Thyroid gland (tissue), 4 donors: Measurements from ENCODE around the gene AQR. TPM values are rescaled to one million over a fixed set of nuclear protein-coding genes. Genes with fewer than 3 reads are reported as not detected.

Source experiments
- DNase-seq, 2 donors: peaks; one replicate each; pipeline ENCODE4 v3.0.0-alpha.2; 2019
- H3K27ac ChIP-seq, 3 donors: fragments of 200-600 bp; sonication (generic); 1 replicate in 2 of 3; 2 replicates in 1 of 3; pipeline ENCODE4 v1.5.1; 2016 to 2019; ENCODE audit warnings: mild to moderate bottlenecking in 1 of 3, moderate library complexity in 1 of 3
- H3K27me3 ChIP-seq: fragments of 200-600 bp; sonication (generic); one replicate; pipeline ENCODE4 v1.5.1; 2019
- H3K36me3 ChIP-seq, 2 donors: fragments of 200-600 bp; sonication (generic); one replicate each; pipeline ENCODE4 v1.5.1; 2016 to 2019
- H3K4me1 ChIP-seq, 2 donors: fragments of 200-600 bp; sonication (generic); one replicate each; pipeline ENCODE4 v1.5.1; 2017 to 2019
- H3K4me3 ChIP-seq, 3 donors: fragments of 200-600 bp; sonication (generic); replicated peaks in 1 of 3; 1 replicate in 2 of 3; 2 replicates in 1 of 3; pipeline ENCODE4 v1.5.1; 2016; ENCODE audit warnings: mild to moderate bottlenecking in 1 of 3
- H3K9me3 ChIP-seq: fragments of 200-600 bp; sonication (generic); one replicate; pipeline ENCODE4 v1.5.1; 2017
- POLR2A ChIP-seq, 2 donors: fragments of 450-650 bp; IDR thresholded peaks; one replicate each; pipeline ENCODE4 v1.6.1; 2017; ENCODE audit warnings: antibody characterized with exemption in 2 of 2, mild to moderate bottlenecking in 2 of 2, moderate library complexity in 1 of 2
- WGBS, 2 donors: methylation state at CpG; one replicate each; pipeline ENCODE4 v1.1.5; 2017; 5-methylcytosine and 5-hydroxymethylcytosine counted together
- intact Hi-C: fragments of 100-400 bp; cut with DNase I; formaldehyde crosslinking; loops from one replicate; pipeline ENCODE4 v1.15.1; 2023
- total RNA-seq, 4 donors: library from RNA; depleted of rRNA; stranded (reverse); fragments of >200 nt; gene quantifications; one replicate each; pipeline ENCODE4 v1.2.3, GENCODE V29; 2016
- TF ChIP-seq, protein P1 (sequence below), 6 experiments: fragments of 200-600 bp in 3 of 6; fragments of 450-650 bp in 3 of 6; sonication (generic) in 3 of 6; IDR thresholded peaks; one replicate each; pipeline ENCODE4 v1.5.1; 2016 to 2019; ENCODE audit warnings: antibody characterized with exemption in 6 of 6, mild to moderate bottlenecking in 2 of 6, inconsistent platforms in 1 of 6, moderate library complexity in 1 of 6

The AQR gene
- total RNA-seq, 4 donors from 2014 or later = 27.9 to 40.3 (median 37.8) TPM

DNA sequence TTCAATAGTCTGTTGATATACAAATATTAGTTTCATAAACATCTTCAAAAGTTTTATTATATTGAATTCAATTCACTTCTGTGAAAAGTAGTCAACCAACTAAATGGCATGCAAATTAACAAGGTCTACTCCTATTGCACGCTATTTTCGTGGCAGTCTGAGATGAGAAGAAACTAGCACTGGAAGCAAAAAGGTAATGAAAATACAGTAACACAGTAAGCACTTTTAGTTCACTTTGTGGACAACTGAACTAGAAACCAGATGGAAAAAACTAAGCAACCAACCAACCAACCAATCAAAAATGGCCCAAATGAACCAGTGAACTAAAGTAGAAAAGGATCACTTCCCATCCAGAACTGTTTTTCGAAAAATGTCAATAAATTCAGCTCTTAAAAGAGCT is 118.5 kb downstream of the AQR start:
- TF ChIP-seq POLR2A (IDR thresholded peaks at IDR 0.05) = no peak
- TF ChIP-seq, protein P1, sequence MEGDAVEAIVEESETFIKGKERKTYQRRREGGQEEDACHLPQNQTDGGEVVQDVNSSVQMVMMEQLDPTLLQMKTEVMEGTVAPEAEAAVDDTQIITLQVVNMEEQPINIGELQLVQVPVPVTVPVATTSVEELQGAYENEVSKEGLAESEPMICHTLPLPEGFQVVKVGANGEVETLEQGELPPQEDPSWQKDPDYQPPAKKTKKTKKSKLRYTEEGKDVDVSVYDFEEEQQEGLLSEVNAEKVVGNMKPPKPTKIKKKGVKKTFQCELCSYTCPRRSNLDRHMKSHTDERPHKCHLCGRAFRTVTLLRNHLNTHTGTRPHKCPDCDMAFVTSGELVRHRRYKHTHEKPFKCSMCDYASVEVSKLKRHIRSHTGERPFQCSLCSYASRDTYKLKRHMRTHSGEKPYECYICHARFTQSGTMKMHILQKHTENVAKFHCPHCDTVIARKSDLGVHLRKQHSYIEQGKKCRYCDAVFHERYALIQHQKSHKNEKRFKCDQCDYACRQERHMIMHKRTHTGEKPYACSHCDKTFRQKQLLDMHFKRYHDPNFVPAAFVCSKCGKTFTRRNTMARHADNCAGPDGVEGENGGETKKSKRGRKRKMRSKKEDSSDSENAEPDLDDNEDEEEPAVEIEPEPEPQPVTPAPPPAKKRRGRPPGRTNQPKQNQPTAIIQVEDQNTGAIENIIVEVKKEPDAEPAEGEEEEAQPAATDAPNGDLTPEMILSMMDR (IDR thresholded peaks at IDR 0.05) = no peak
- DNase-seq = no peak
- 93 to 96% methylated on average over 3 of the region's 3 CpGs for WGBS, 2 donors
- no peaks in the 10 kb centered on the region for H3K27me3 ChIP-seq
- H3K36me3 ChIP-seq = peaks cover 2 to 3% of the 10 kb centered on the region in 2 donors
- no peak overlapping the region for H3K27ac ChIP-seq
- H3K4me3 ChIP-seq = no peak overlapping the region
- intact Hi-C loops = no loop called here
- H3K9me3 ChIP-seq = no peaks in the 10 kb centered on the region
- peaks cover 13 to 25% of the 10 kb centered on the region in 2 donors for H3K4me1 ChIP-seq

DNA sequence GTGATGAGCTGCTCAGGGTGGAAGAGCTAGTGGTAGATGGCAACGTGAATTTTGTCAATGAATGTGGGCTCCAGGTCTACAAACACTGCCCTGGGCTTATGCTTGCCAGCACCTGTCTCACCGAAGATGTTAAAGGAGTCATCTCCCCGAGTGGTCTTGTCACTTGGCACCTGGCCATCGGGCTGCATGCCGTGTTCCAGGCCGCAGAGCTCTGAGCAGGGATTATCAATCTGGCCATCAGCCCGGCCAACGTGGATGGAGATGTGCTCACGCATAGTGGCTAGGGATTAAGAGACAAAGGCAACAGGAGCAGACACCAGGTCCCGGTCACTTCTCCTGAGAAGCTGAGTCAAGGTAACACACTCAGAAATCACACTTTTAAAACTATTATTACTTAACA is 119.4 kb downstream of the AQR start:
- no peaks in the 10 kb centered on the region for H3K36me3 ChIP-seq
- WGBS, 2 donors = 75 to 78% methylated on average over 7 to 10 of the region's 10 CpGs
- DNase-seq = no peak
- H3K27ac ChIP-seq = no peak overlapping the region
- TF ChIP-seq, protein P1 (IDR thresholded peaks at IDR 0.05) = no peak
- no peak for TF ChIP-seq POLR2A (IDR thresholded peaks at IDR 0.05)
- peaks cover 13 to 20% of the 10 kb centered on the region in 2 donors for H3K4me1 ChIP-seq
- H3K9me3 ChIP-seq = no peaks in the 10 kb centered on the region
- intact Hi-C loops = no loop called here
- no peaks in the 10 kb centered on the region for H3K27me3 ChIP-seq
- no peak overlapping the region for H3K4me3 ChIP-seq

DNA sequence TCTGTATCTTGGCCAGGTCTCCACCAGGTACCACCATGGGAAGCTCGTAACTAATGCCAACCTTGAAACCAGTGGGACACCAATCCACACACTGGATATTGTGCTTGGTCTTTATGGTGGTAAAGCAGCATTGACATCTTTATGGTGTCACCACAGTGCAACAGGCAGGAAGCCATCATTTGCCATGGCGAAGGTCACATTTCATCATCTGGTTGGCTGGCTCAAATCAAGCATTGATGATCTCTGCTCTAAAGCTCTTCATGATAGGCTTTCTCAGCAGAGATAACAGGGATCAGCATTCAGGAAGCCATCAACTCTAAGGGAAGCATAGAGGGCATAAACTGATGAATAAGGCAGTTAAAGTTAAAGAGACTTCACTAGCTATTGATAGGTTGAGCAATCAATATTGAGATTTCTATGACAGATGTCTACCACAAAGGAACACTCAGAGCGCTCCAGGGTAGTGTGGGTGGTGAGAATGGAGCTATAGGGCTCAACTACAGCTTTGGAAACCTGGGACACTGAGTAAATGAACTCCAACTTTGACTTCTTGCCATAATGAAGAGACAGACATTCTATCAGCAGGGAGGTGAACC is 120.1 kb downstream of the AQR start:
- H3K4me3 ChIP-seq = no peak overlapping the region
- 96 to 100% methylated on average over 3 of the region's 3 CpGs for WGBS, 2 donors
- H3K9me3 ChIP-seq = no peaks in the 10 kb centered on the region
- no peak for DNase-seq
- H3K27ac ChIP-seq = no peak overlapping the region
- peaks cover 13 to 20% of the 10 kb centered on the region in 2 donors for H3K4me1 ChIP-seq
- intact Hi-C loops = no loop called here
- no peaks in the 10 kb centered on the region for H3K36me3 ChIP-seq
- TF ChIP-seq POLR2A (IDR thresholded peaks at IDR 0.05) = no peak
- TF ChIP-seq, protein P1 (IDR thresholded peaks at IDR 0.05) = no peak
- H3K27me3 ChIP-seq = no peaks in the 10 kb centered on the region

DNA sequence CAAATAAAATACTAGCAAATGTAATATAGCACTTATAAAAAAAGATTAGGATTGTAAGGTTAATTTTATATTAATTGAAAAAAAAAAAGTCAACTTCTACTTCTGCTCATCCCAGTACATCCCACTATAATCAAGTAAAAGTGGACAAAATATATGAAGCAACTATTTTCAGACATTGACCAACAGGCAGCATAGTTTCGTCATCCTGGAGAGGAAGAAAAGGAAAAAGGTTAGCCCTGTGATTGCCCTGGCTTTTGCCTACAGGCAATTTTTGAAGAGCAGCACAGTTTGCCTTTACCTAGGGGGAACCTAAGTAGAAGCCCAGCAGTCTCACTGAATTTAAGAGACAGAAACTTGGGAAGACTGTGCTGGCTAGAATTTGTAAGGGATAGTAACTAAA is 121.9 kb downstream of the AQR start:
- peaks cover 9 to 10% of the 10 kb centered on the region in 2 donors for H3K4me1 ChIP-seq
- TF ChIP-seq POLR2A (IDR thresholded peaks at IDR 0.05) = no peak
- TF ChIP-seq, protein P1 (IDR thresholded peaks at IDR 0.05) = no peak
- DNase-seq = no peak
- H3K36me3 ChIP-seq = no peaks in the 10 kb centered on the region
- intact Hi-C loops = no loop called here
- no peaks in the 10 kb centered on the region for H3K27me3 ChIP-seq
- no peaks in the 10 kb centered on the region for H3K9me3 ChIP-seq
- no peak overlapping the region for H3K27ac ChIP-seq
- WGBS, 2 donors = 84 to 85% methylated on average over 1 of the region's 1 CpG
- H3K4me3 ChIP-seq = no peak overlapping the region

DNA sequence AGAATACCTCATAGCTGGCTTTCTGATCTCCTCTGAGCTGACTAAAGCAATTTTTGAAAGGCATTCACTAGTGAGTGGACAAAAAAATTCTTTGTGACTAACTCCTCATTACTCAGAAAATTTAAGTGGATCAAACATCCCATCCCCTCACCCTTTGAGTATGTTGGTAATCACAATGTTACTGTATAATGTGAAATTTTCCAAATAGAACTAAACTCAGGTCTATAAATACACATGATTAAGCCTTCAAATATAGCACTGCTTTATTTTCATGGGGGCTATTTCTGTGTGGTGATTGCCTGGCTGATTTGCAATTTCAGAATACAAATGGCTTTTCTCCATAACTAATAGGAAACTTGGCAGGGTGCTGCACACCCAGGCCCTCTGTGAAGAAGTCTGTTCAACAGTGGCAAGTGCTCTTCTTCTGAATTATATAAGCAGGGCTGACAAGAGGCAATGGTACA is 128.2 kb downstream of the AQR start:
- TF ChIP-seq, protein P1 (IDR thresholded peaks at IDR 0.05) = no peak
- TF ChIP-seq POLR2A (IDR thresholded peaks at IDR 0.05) = no peak
- intact Hi-C loops = no loop called here

More for the DNA sequence above, 128.2 kb downstream of the AQR start:
- DNase-seq = no peak
- H3K4me3 ChIP-seq = no peak overlapping the region
- H3K36me3 ChIP-seq = no peaks in the 10 kb centered on the region
- no peaks in the 10 kb centered on the region for H3K27me3 ChIP-seq
- H3K4me1 ChIP-seq = peaks cover 0 to 5% of the 10 kb centered on the region in 2 donors
- no peak overlapping the region for H3K27ac ChIP-seq
- no peaks in the 10 kb centered on the region for H3K9me3 ChIP-seq
